B cell (primary cell): ENCODE data around the gene TBC1D2B. TPM values are rescaled to one million over a fixed set of nuclear protein-coding genes. Genes with fewer than 3 reads are reported as not detected.
"Not testable (repeated sequence)": the region's sequence is repeated elsewhere in the genome, so short reads cannot be mapped to it uniquely, and the experiment has no call there.

Experiments used
- ATAC-seq: fragments of 200-7000 bp; cut with Tn5 transposase; one replicate; pipeline ENCODE4 v1.10.0; 2021; ENCODE audit warnings: low read depth, mild to moderate bottlenecking, moderate number of reproducible peaks, moderate library complexity
- CTCF ChIA-PET: fragments of 350-600 bp; sonication (Branson Sonifier 250); formaldehyde crosslinking; loops from one replicate; lab custom pipeline; 2021; ENCODE audit warnings: antibody characterized with exemption, inconsistent platforms; lab: Charles Lee
- POLR2A ChIA-PET: fragments of 350-600 bp; sonication (Branson Sonifier 250); formaldehyde crosslinking; loops from one replicate; lab custom pipeline; 2021; ENCODE audit warnings: antibody characterized with exemption; lab: Charles Lee
- DNase-seq: peaks from one replicate; pipeline ENCODE4 v3.0.0; 2013
- H2AFZ ChIP-seq: 2 replicates; pipeline ENCODE4 v1.6.1; 2012; ENCODE audit warnings: mild to moderate bottlenecking, low read depth, low read length; ENCODE audit not compliant: insufficient read depth, poor library complexity, severe bottlenecking
- H3K27ac ChIP-seq, 2 donors: 1 replicate in 1 of 2; 2 replicates in 1 of 2; pipeline ENCODE4 v1.5.1; 2012 to 2013; ENCODE audit warnings: low read length in 2 of 2, mild to moderate bottlenecking in 2 of 2, moderate library complexity in 1 of 2
- H3K27me3 ChIP-seq, 4 experiments: fragments of 200-600 bp in 1 of 4; sonication (generic) in 1 of 4; replicated peaks in 1 of 4; 1 replicate in 2 of 4; 2 replicates in 2 of 4; pipeline versions ENCODE4 v1.6.1 to v1.7.0; 2013 to 2016; ENCODE audit warnings: low read length in 3 of 4, mild to moderate bottlenecking in 2 of 4, mixed read lengths in 1 of 4, moderate library complexity in 1 of 4; ENCODE audit not compliant: insufficient read depth in 4 of 4, control insufficient read depth in 3 of 4; ENCODE audit errors: control extremely low read depth in 1 of 4
- H3K36me3 ChIP-seq, 2 experiments: replicated peaks in 1 of 2; 1 replicate in 1 of 2; 2 replicates in 1 of 2; pipeline versions ENCODE4 v1.6.1 to v1.7.1; 2013; ENCODE audit warnings: low read length in 1 of 2; ENCODE audit not compliant: insufficient read depth in 2 of 2, control insufficient read depth in 1 of 2; ENCODE audit errors: control extremely low read depth in 1 of 2, extremely low read depth in 1 of 2
- H3K4me1 ChIP-seq, 2 donors: fragments of 200-600 bp in 1 of 2; sonication (generic) in 1 of 2; 1 replicate in 1 of 2; 2 replicates in 1 of 2; pipeline versions ENCODE4 v1.5.1 to v1.6.1; 2013 to 2017; ENCODE audit warnings: low read length in 2 of 2; ENCODE audit not compliant: control insufficient read depth in 2 of 2, insufficient read depth in 2 of 2
- H3K4me2 ChIP-seq: replicated peaks from 2 replicates; pipeline ENCODE3; 2012; ENCODE audit warnings: mild to moderate bottlenecking, low read depth, low read length; ENCODE audit not compliant: poor library complexity, severe bottlenecking
- H3K4me3 ChIP-seq, 5 experiments: fragments of 200-600 bp in 1 of 5; sonication (generic) in 1 of 5; 1 replicate in 3 of 5; 2 replicates in 2 of 5; pipeline versions ENCODE4 v1.5.1 to v1.7.0; 2011 to 2016; ENCODE audit warnings: low read length in 4 of 5, mild to moderate bottlenecking in 4 of 5, low read depth in 2 of 5, control low read depth in 1 of 5, moderate library complexity in 1 of 5; ENCODE audit not compliant: insufficient read depth in 1 of 5; ENCODE audit errors: control extremely low read depth in 1 of 5, extremely low read depth in 1 of 5
- H3K79me2 ChIP-seq: fragments of 200-600 bp; sonication (generic); one replicate; pipeline ENCODE4 v1.6.0; 2016; ENCODE audit warnings: low read length; ENCODE audit not compliant: control insufficient read depth, insufficient read depth
- H3K9ac ChIP-seq: fragments of 200-600 bp; sonication (generic); 2 replicates; pipeline ENCODE4 v1.6.1; 2017; ENCODE audit warnings: mild to moderate bottlenecking, low read length, moderate library complexity
- H3K9me3 ChIP-seq, 3 donors: one replicate each; pipeline versions ENCODE4 v1.6.1 to v1.7.1; 2013; ENCODE audit warnings: low read length in 2 of 3; ENCODE audit not compliant: control insufficient read depth in 2 of 3, insufficient read depth in 1 of 3; ENCODE audit errors: control extremely low read depth in 1 of 3
- H4K20me1 ChIP-seq: 2 replicates; pipeline ENCODE4 v1.6.0; 2012; ENCODE audit warnings: mild to moderate bottlenecking, low read length; ENCODE audit not compliant: insufficient read depth, control insufficient read depth, poor library complexity, severe bottlenecking
- H3K27ac Mint-ChIP-seq: one replicate; pipeline ENCODE4 v1.8.0; 2021; ENCODE audit warnings: mixed read lengths
- H3K27me3 Mint-ChIP-seq: one replicate; pipeline ENCODE4 v1.8.0; 2021; ENCODE audit warnings: mixed read lengths
- H3K4me1 Mint-ChIP-seq: one replicate; pipeline ENCODE4 v1.8.0; 2021; ENCODE audit warnings: mixed read lengths
- H3K4me3 Mint-ChIP-seq: one replicate; pipeline ENCODE4 v1.8.0; 2021; ENCODE audit warnings: mixed read lengths
- H3K9me3 Mint-ChIP-seq: one replicate; pipeline ENCODE4 v1.8.0; 2022; ENCODE audit warnings: mixed read lengths; ENCODE audit not compliant: insufficient read depth
- CTCF ChIP-seq: fragments of 200-600 bp; IDR thresholded peaks from one replicate; pipeline ENCODE4 v1.8.0; 2022; ENCODE audit warnings: antibody characterized with exemption, mild to moderate bottlenecking
- EZH2 ChIP-seq: IDR thresholded peaks from 2 replicates; pipeline ENCODE4 v1.6.1; 2012; ENCODE audit warnings: borderline replicate concordance, low read depth, mild to moderate bottlenecking, moderate library complexity, low read length; ENCODE audit not compliant: insufficient read depth, poor library complexity, severe bottlenecking
- WGBS: methylation state at CpG from one replicate; pipeline ENCODE4 v1.1.5; 2013; ENCODE audit warnings: missing lambda C conversion rate; ENCODE audit not compliant: insufficient coverage; 5-methylcytosine and 5-hydroxymethylcytosine counted together
- intact Hi-C: fragments of 100-400 bp; cut with micrococcal nuclease; formaldehyde crosslinking; loops from one replicate; pipeline ENCODE4 v1.10.0; 2022
- polyA plus RNA-seq: library from polyadenylated mRNA; depleted of rRNA; stranded (reverse); fragments of >200 nt; gene quantifications from 2 replicates; pipeline ENCODE4 v1.2.3, GENCODE V29; 2012
- total RNA-seq, 2 donors: library from RNA; stranded (reverse); fragments of 120-200 nt in 1 of 2; gene quantifications; 1 replicate in 1 of 2; 2 replicates in 1 of 2; pipeline versions ENCODE4 v1.2.3 to v1.2.4, GENCODE V29; 2013 to 2022

The TBC1D2B gene
- total and polyA plus RNA-seq, 2 donors (not counting 1 experiment from before 2014, with no cell fraction given) = 8.5 to 26.1 TPM

DNA sequence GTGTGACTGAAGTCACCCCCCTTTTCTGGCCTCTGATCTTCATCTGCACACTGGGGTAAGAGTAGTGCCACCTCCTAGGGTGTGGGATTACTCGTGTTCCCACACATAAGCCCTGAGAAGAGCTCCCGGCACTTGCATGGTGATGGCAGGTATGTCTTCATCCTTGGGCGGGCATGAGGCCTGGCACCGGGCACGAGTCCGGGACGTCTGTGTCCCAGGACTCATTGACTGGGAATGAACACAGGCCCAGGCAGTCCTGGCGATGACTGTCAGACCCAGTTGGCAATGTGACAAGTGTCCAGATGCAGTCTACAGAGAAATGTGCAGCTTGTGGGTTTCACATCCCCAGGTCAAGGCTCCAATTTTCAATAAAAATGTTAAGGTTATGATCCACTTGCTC, 78.9 kb downstream of the TBC1D2B start:
- TF ChIP-seq CTCF (no peak), EZH2 (no peak)
- H3K4me1 ChIP-seq = peaks cover 9% of the 10 kb centered on the region in 2 donors
- Mint-ChIP-seq H3K9me3 (no peaks in the 10 kb centered on the region), H3K27me3 (no peaks in the 10 kb centered on the region), H3K4me1 (peaks cover 10% of the 10 kb centered on the region), H3K4me3 (no peak overlapping the region), H3K27ac (no peak overlapping the region)
- no peaks in the 10 kb centered on the region for H3K9me3 ChIP-seq
- intact Hi-C loops = no loop called here
- no peak overlapping the region for H3K4me3 ChIP-seq
- ChIA-PET POLR2A (no interaction called here), CTCF (interaction anchor here (1.0 to 6.5 kb wide), 4 partner anchors 33 to 197 kb away, joined by 3 to 99 read pairs (median 4); no protein-coding TSS in a partner anchor)
- WGBS = 92% methylated on average over 6 of the region's 8 CpGs
- H3K79me2 ChIP-seq = no peaks in the 10 kb centered on the region
- no peak overlapping the region for H3K9ac ChIP-seq
- no peaks in the 10 kb centered on the region for H4K20me1 ChIP-seq
- no peaks in the 10 kb centered on the region for H3K27me3 ChIP-seq
- H2AFZ ChIP-seq = no peak overlapping the region
- no peak overlapping the region for H3K4me2 ChIP-seq
- DNase-seq (no peak), ATAC-seq (no peak)
- H3K27ac ChIP-seq = no peak overlapping the region
- H3K36me3 ChIP-seq = peaks cover 11 to 14% of the 10 kb centered on the region in 2 experiments

DNA sequence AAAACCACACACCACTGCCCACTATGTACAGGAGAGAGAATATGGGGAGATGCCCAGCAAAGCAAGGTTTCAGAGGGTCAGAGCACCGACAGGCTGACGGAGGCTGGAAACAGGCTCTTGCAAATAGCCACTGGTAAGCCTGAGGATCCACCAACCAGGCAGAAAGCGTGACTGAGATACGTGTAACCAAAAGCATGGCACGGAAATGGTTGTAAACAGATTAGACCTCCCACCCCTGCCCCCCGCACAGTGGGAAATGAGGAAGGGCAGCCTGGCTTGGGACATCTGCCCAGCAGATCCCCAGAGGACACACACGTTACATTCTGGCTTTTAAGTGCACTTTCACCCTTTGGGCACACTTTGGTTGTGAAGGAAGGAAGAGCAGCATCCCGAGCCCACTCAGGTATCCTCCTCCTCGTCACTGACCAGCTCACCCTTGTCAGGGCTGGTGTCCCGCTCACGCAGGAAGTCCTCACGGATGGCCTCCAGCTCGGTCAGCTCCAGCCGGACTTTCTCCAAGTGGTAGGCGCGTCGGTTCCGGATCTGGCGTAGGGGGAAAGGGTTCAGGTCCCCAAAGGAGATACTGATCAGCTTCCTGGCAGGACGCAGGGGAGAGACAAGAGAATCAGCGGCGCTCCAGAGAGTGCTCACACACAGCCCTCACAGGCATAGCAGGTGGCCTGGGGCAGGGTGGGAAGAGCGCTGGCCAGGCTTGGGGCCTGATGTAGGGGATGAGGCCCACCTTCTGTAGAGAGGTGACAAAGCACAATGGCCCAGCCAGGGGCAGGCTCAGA, 79.6 kb downstream of the TBC1D2B start:
- H3K79me2 ChIP-seq, ATAC-seq, H2AFZ ChIP-seq, intact Hi-C loops, H3K27me3 Mint-ChIP-seq, H3K27ac ChIP-seq, POLR2A ChIA-PET, DNase-seq, H3K27me3 ChIP-seq, H3K4me3 Mint-ChIP-seq, H4K20me1 ChIP-seq, H3K4me3 ChIP-seq, H3K9me3 Mint-ChIP-seq, H3K9ac ChIP-seq, H3K27ac Mint-ChIP-seq, H3K4me2 ChIP-seq, H3K9me3 ChIP-seq, H3K36me3 ChIP-seq: not testable (repeated sequence)
- WGBS = 98% methylated on average over 18 of the region's 23 CpGs
- CTCF ChIA-PET = interaction anchor here (1.0 to 6.5 kb wide), 4 partner anchors 32 to 198 kb away, joined by 3 to 99 read pairs (median 4); no protein-coding TSS in a partner anchor
- peaks cover 17% of the 10 kb centered on the region for H3K4me1 Mint-ChIP-seq
- peaks cover 15 to 16% of the 10 kb centered on the region in 2 donors for H3K4me1 ChIP-seq

- H3K27me3 Mint-ChIP-seq, POLR2A ChIA-PET, H3K36me3 ChIP-seq, H3K27me3 ChIP-seq, H3K9me3 ChIP-seq, H4K20me1 ChIP-seq, H2AFZ ChIP-seq, DNase-seq, H3K4me3 ChIP-seq, H3K27ac ChIP-seq, H3K27ac Mint-ChIP-seq, H3K4me3 Mint-ChIP-seq, H3K4me2 ChIP-seq, ATAC-seq, H3K9me3 Mint-ChIP-seq, H3K79me2 ChIP-seq, H3K9ac ChIP-seq, intact Hi-C loops: not testable (repeated sequence)
- peaks cover 22% of the 10 kb centered on the region for H3K4me1 Mint-ChIP-seq
- WGBS = 100% methylated on average over 4 of the region's 6 CpGs
- CTCF ChIA-PET = interaction anchor here (1.2 to 6.5 kb wide), 2 partner anchors 37 to 111 kb away, joined by 4 to 99 read pairs; no protein-coding TSS in a partner anchor
- H3K4me1 ChIP-seq = peaks cover 15 to 18% of the 10 kb centered on the region in 2 donors
These were observed 80.3 kb downstream of the TBC1D2B start for GRCh38 chr15:77997221-77997620.
